ENCODE data around the gene LHPP. TPM values are rescaled to one million over a fixed set of nuclear protein-coding genes. Genes with fewer than 3 reads are reported as not detected.
A peak's percentile ranks its signal among the peaks of the same experiment; 100 is the strongest.

LHPP gene
- total and polyA plus RNA-seq, 10 donors: 16.8 to 36.8 (median 23.5) TPM

DNA sequence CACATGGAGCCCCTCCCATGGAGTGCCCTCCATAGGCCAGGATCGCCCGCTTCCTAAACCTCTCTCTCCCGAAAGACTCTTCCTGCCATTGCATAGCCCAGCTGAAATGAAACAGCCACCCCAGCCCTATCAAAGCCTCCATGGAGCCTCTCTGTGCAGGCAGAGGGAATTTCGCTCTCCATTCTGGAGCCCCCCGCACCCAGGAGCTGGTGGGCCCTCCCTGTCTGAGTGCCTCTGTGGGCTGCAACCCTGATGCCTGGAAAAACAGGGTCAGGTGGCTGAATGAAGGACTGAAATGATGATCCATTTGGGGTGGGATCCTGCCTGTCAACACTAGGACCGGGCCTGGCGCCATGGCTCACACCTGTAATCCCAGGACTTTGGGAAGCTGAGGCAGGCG lies 176.1 kb downstream of the LHPP start:
- DNase-seq: peak; percentile 60
- Histone ChIP-seq H3K4me1 (peaks cover 52 to 92% (median 70%) of the 10 kb centered on the region in 6 donors), H3K27ac (peak overlapping the region in 5 of 8 donors; percentile 10 to 95 (median 90)), H3K9me3 (peaks cover 0 to 4% (median 0%) of the 10 kb centered on the region in 8 donors), H3K4me3 (no peak overlapping the region), H3K36me3 (peaks cover 0 to 36% (median 5%) of the 10 kb centered on the region in 6 donors), H3K27me3 (replicated peaks in 1 of 7) (no peaks in the 10 kb centered on the region)
- intact Hi-C loops (cut with DNase I; ENCODE audit: low total_unique reads): no loop called here
- 94 to 98% (median 97%) methylated on average over 8 of the region's 8 CpGs for WGBS, 5 donors
- no peak for TF ChIP-seq POLR2AphosphoS5 (IDR thresholded peaks at IDR 0.05)
- TF ChIP-seq, protein P1, sequence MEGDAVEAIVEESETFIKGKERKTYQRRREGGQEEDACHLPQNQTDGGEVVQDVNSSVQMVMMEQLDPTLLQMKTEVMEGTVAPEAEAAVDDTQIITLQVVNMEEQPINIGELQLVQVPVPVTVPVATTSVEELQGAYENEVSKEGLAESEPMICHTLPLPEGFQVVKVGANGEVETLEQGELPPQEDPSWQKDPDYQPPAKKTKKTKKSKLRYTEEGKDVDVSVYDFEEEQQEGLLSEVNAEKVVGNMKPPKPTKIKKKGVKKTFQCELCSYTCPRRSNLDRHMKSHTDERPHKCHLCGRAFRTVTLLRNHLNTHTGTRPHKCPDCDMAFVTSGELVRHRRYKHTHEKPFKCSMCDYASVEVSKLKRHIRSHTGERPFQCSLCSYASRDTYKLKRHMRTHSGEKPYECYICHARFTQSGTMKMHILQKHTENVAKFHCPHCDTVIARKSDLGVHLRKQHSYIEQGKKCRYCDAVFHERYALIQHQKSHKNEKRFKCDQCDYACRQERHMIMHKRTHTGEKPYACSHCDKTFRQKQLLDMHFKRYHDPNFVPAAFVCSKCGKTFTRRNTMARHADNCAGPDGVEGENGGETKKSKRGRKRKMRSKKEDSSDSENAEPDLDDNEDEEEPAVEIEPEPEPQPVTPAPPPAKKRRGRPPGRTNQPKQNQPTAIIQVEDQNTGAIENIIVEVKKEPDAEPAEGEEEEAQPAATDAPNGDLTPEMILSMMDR (IDR thresholded peaks at IDR 0.05 in 8 of 11, conservative IDR thresholded peaks at IDR 0.05 in 3 of 11): no peak
- no peak for TF ChIP-seq POLR2A (IDR thresholded peaks at IDR 0.05)

DNA sequence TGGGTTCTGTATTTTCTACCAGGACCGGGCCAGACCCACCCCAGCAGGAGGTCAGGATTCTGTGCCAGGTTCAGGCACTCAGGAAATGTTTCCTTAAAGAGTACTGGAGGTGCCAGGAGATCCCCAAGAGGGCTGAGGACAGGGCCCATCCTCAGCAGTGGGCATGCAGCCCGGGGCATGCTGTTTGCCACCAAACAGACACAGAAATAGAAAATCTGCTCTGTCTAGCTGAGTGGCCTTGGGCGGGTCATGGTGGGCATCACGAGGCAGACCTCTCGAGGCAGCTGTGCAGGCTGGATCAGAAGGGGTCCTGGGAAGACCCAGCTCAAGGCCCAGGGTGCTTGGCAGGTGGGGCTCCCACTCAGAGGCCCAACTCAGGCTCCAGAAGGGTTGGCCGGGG lies 177.6 kb downstream of the LHPP start:
- TF ChIP-seq POLR2A (IDR thresholded peaks at IDR 0.05): no peak
- TF ChIP-seq, protein P1 (IDR thresholded peaks at IDR 0.05 in 8 of 11, conservative IDR thresholded peaks at IDR 0.05 in 3 of 11): no peak
- no peak for TF ChIP-seq POLR2AphosphoS5 (IDR thresholded peaks at IDR 0.05)
- intact Hi-C loops (cut with DNase I; ENCODE audit: low total_unique reads): no loop called here
- Histone ChIP-seq H3K9me3 (peaks cover 0 to 4% (median 0%) of the 10 kb centered on the region in 8 donors), H3K36me3 (peaks cover 0 to 44% (median 5%) of the 10 kb centered on the region in 6 donors), H3K27me3 (replicated peaks in 1 of 7) (no peaks in the 10 kb centered on the region), H3K27ac (peak overlapping the region; percentile 5 to 95 (median 53)), H3K4me3 (no peak overlapping the region), H3K4me1 (peaks cover 52 to 95% (median 84%) of the 10 kb centered on the region in 6 donors)
- peak; percentile 62 for DNase-seq
- WGBS, 5 donors: 87 to 96% (median 91%) methylated on average over 3 to 6 of the region's 6 CpGs

DNA sequence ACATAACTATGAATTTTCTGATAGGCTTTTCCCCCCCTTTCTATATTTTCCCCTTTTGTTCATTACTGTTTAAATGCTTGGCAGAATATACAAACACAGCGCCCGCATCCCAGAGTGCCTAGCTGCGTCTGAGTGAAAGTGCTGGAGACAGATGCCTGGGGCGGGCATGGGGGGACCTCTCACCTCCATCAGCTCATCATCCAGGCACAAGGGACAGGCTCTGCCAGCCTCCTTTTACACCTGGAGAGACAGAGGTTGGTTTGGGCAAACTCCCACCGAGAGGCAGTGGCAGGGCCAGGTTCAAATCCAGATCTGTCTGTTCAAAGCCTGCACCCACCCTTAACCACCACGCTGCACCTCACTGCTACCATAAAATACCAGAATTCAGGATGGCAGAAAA lies 178.0 kb downstream of the LHPP start:
- Histone ChIP-seq H3K27me3 (replicated peaks in 1 of 7) (no peaks in the 10 kb centered on the region), H3K36me3 (peaks cover 0 to 40% (median 5%) of the 10 kb centered on the region in 6 donors), H3K27ac (peak overlapping the region; percentile 37 to 95 (median 86)), H3K4me1 (peaks cover 53 to 97% (median 88%) of the 10 kb centered on the region in 6 donors), H3K4me3 (no peak overlapping the region), H3K9me3 (no peaks in the 10 kb centered on the region)
- TF ChIP-seq, protein P1 (IDR thresholded peaks at IDR 0.05 in 8 of 11, conservative IDR thresholded peaks at IDR 0.05 in 3 of 11): no peak
- TF ChIP-seq POLR2AphosphoS5 (IDR thresholded peaks at IDR 0.05) (no peak), POLR2A (IDR thresholded peaks at IDR 0.05) (no peak)
- intact Hi-C loops (cut with DNase I; ENCODE audit: low total_unique reads): loop anchor here (10.0 kb wide), 1 partner anchor 105 kb away; the partner anchor contains the start of gene FAM53B
- 90 to 98% (median 96%) methylated on average over 5 to 6 of the region's 6 CpGs for WGBS, 5 donors
- peak; percentile 62 for DNase-seq

DNA sequence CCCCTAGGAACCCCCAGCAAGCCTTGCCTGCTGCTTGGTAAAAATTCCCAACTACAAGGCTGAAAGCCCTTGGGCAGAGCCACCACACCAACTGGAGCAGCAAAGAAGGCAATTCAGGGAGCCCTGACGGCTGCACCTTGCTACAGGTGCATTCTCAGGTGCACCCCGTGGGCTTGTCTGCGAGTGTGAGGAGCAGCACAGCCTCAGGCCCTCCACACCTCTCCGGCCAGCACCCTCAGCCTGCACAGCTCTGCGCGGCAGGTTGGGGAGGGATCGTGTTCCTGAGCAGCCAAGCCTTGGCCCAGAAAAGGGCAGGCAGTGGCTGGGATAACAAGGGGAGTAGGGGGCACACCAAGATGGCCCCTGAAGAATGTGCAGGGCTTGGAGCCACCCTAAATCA lies 178.4 kb downstream of the LHPP start:
- H3K4me1 ChIP-seq: peaks cover 57 to 98% (median 93%) of the 10 kb centered on the region in 6 donors
- peak overlapping the region in 1 of 8 donors; percentile 46 for H3K4me3 ChIP-seq
- no peaks in the 10 kb centered on the region for H3K9me3 ChIP-seq
- peak overlapping the region; percentile 37 to 95 (median 86) for H3K27ac ChIP-seq
- intact Hi-C loops (cut with DNase I; ENCODE audit: low total_unique reads): loop anchor here (10.0 kb wide), 1 partner anchor 105 kb away; the partner anchor contains the start of gene FAM53B
- H3K36me3 ChIP-seq: peaks cover 0 to 37% (median 5%) of the 10 kb centered on the region in 6 donors
- TF ChIP-seq, protein P1 (IDR thresholded peaks at IDR 0.05 in 8 of 11, conservative IDR thresholded peaks at IDR 0.05 in 3 of 11): no peak
- TF ChIP-seq POLR2A (IDR thresholded peaks at IDR 0.05): no peak
- TF ChIP-seq POLR2AphosphoS5 (IDR thresholded peaks at IDR 0.05): peak in 1 of 3 donors; percentile 23
- peak; percentile 77 for DNase-seq
- WGBS, 5 donors: 91 to 98% (median 93%) methylated on average over 5 to 7 of the region's 7 CpGs
- no peaks in the 10 kb centered on the region for H3K27me3 ChIP-seq (replicated peaks in 1 of 7)

All from spleen (tissue), 11 donors.